Neural cell (in vitro differentiated cells): ENCODE results near the gene ITGB1BP2. TPM values are rescaled to one million over a fixed set of nuclear protein-coding genes. Genes with fewer than 3 reads are reported as not detected.

Experiments used
- H2AFZ ChIP-seq: fragments of 200-600, 300-800 bp; sonication (generic), shearing (Covaris generic); 2 replicates; pipeline ENCODE4 v1.6.0; 2014; ENCODE audit warnings: low read depth, mild to moderate bottlenecking, antibody characterized with exemption, low read length, moderate library complexity
- H3F3A ChIP-seq: fragments of 200-600 bp; shearing (Covaris generic); 2 replicates; pipeline ENCODE4 v1.6.1; 2016; ENCODE audit warnings: mild to moderate bottlenecking, moderate library complexity, mixed read lengths, antibody characterized with exemption, low read length; ENCODE audit not compliant: insufficient read depth, poor library complexity, severe bottlenecking
- H3K27ac ChIP-seq: fragments of 200-600, 300-800 bp; sonication (generic), shearing (Covaris generic); 2 replicates; pipeline ENCODE4 v1.5.1; 2014; ENCODE audit warnings: mild to moderate bottlenecking, low read length, moderate library complexity
- H3K27me3 ChIP-seq: fragments of 300-800, 200-600 bp; sonication (generic), shearing (Covaris generic); 2 replicates; pipeline ENCODE4 v1.6.0; 2014; ENCODE audit warnings: mild to moderate bottlenecking, low read depth, low read length, moderate library complexity; ENCODE audit not compliant: insufficient read depth
- H3K36me3 ChIP-seq: fragments of 300-800, 200-600 bp; sonication (generic), shearing (Covaris generic); 2 replicates; pipeline ENCODE4 v1.5.1; 2014; ENCODE audit warnings: mild to moderate bottlenecking, antibody characterized with exemption, low read length, moderate library complexity; ENCODE audit not compliant: insufficient read depth
- H3K4me2 ChIP-seq: fragments of 300-800, 200-600 bp; sonication (generic), shearing (Covaris generic); 2 replicates; pipeline ENCODE4 v1.6.0; 2014; ENCODE audit warnings: mild to moderate bottlenecking, low read length
- H3K4me3 ChIP-seq: fragments of 300-800, 200-600 bp; sonication (generic), shearing (Covaris generic); 2 replicates; pipeline ENCODE4 v1.5.1; 2014; ENCODE audit warnings: mild to moderate bottlenecking, low read length, moderate library complexity
- H3K79me2 ChIP-seq: fragments of 200-600 bp; shearing (Covaris generic); replicated peaks from 2 replicates; pipeline ENCODE4 v1.6.0; 2014; ENCODE audit warnings: mild to moderate bottlenecking, low read length, moderate library complexity; ENCODE audit not compliant: insufficient read depth
- H3K9ac ChIP-seq: fragments of 300-800, 200-600 bp; sonication (generic), shearing (Covaris generic); 2 replicates; pipeline ENCODE4 v1.6.1; 2016; ENCODE audit warnings: mild to moderate bottlenecking, low read length, mixed read lengths
- H3K9me2 ChIP-seq: fragments of 200-600 bp; shearing (Covaris generic); 2 replicates; pipeline ENCODE4 v1.6.1; 2016; ENCODE audit warnings: mild to moderate bottlenecking, low read length, mixed read lengths; ENCODE audit not compliant: insufficient read depth
- H3K9me3 ChIP-seq: fragments of 200-600, 300-800 bp; sonication (generic), shearing (Covaris generic); 2 replicates; pipeline ENCODE4 v1.6.1; 2016; ENCODE audit warnings: mild to moderate bottlenecking, mixed run types, low read length, moderate library complexity, mixed read lengths
- H4K20me1 ChIP-seq: fragments of 200-600 bp; shearing (Covaris generic); 2 replicates; pipeline ENCODE4 v1.6.1; 2016; ENCODE audit warnings: mild to moderate bottlenecking, mixed run types; ENCODE audit not compliant: insufficient read depth
- EP300 ChIP-seq: fragments of 450-650 bp; conservative IDR thresholded peaks from 2 replicates; pipeline ENCODE4 v1.6.1; 2014; ENCODE audit warnings: antibody characterized with exemption, mild to moderate bottlenecking, moderate library complexity; ENCODE audit not compliant: poor library complexity, severe bottlenecking
- EZH2 ChIP-seq: fragments of 200-600, 300-800 bp; shearing (Covaris generic), sonication (generic); IDR thresholded peaks from 2 replicates; pipeline ENCODE4 v1.6.1; 2014; ENCODE audit warnings: antibody characterized with exemption, low read length, borderline replicate concordance, mild to moderate bottlenecking; ENCODE audit not compliant: insufficient read depth, poor library complexity, severe bottlenecking
- MXI1 ChIP-seq: fragments of 450-650 bp; conservative IDR thresholded peaks from 2 replicates; pipeline ENCODE4 v1.6.1; 2014; ENCODE audit warnings: antibody characterized with exemption, mild to moderate bottlenecking; ENCODE audit not compliant: poor library complexity, severe bottlenecking
- POLR2AphosphoS5 ChIP-seq: IDR thresholded peaks from 2 replicates; pipeline ENCODE4 v1.6.1; 2012
- RAD21 ChIP-seq: fragments of 450-650 bp; conservative IDR thresholded peaks from 2 replicates; pipeline ENCODE4 v1.6.1; 2014; ENCODE audit warnings: antibody characterized with exemption, mild to moderate bottlenecking, moderate library complexity
- SMC3 ChIP-seq: fragments of 450-650 bp; conservative IDR thresholded peaks from 2 replicates; pipeline ENCODE4 v1.6.1; 2014; ENCODE audit warnings: antibody characterized with exemption, mild to moderate bottlenecking, moderate library complexity; ENCODE audit not compliant: poor library complexity
- TAF1 ChIP-seq: IDR thresholded peaks from 2 replicates; pipeline ENCODE4 v1.6.1; 2012; ENCODE audit warnings: low read depth
- polyA plus RNA-seq: library from polyadenylated mRNA; depleted of rRNA; stranded (reverse); fragments of >200 nt; gene quantifications from 2 replicates; pipeline ENCODE4 v1.2.3, GENCODE V29; 2014
- TF ChIP-seq, protein P1 (sequence below): IDR thresholded peaks from 2 replicates; pipeline ENCODE4 v1.6.1; 2012; ENCODE audit warnings: borderline replicate concordance
- TF ChIP-seq, protein P2 (sequence below): fragments of 450-650 bp; IDR thresholded peaks from 2 replicates; pipeline ENCODE4 v1.5.1; 2014; ENCODE audit warnings: antibody characterized with exemption, mild to moderate bottlenecking, moderate library complexity; ENCODE audit not compliant: poor library complexity, severe bottlenecking

The ITGB1BP2 gene
- polyA plus RNA-seq, 1 donor from 2014 or later = 2.8 TPM

DNA sequence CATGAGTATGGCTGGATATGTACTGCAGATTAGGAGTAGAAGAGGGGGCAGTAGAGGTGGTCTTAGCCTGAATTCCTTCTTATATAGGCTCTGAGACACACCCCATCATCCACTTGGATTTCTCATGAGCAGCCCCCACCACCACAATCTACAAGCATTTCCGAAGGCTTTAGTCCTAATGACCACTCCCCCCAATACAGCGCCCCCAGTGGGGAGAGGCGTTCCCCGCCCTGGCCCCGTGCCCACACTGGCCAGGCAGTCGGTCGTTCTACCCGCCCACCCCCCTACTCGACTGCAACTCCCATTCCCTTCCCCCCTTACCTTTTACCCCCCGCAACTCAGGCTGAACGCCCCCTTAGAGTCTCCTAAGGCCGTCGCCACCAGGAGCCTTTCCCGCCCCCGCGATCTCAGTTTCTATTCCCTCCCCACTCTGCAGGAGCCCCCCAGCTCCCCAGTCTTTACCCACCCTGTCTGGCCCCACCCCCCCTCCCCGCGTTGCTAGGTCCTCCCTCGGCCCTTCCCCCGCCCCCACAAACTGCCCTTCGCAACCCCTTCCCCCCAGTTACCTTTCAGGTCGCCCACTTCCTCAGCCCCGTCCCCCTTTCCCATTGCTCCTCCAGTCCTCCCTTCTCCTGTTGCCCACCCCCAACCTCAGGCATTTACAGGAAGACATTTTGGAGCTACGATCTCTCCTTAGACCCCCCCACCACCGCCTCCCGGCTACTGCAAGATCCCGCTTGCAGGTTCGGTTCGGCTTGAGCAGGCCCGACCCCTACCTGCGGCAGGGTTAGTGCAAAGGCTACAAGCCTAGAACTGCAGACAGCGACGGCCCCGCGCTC is 48.1 kb upstream of the ITGB1BP2 start:
- Histone ChIP-seq H3K9me3 (no peaks in the 10 kb centered on the region), H3K4me3 (peak overlapping the region; percentile 74), H3F3A (no peaks in the 10 kb centered on the region), H4K20me1 (no peaks in the 10 kb centered on the region), H3K27ac (peak overlapping the region; percentile 93), H3K4me2 (peak overlapping the region; percentile 25), H3K9ac (peak overlapping the region; percentile 88), H2AFZ (peak overlapping the region; percentile 40), H3K27me3 (no peaks in the 10 kb centered on the region), H3K79me2 (peaks cover 10% of the 10 kb centered on the region), H3K36me3 (no peaks in the 10 kb centered on the region), H3K9me2 (no peaks in the 10 kb centered on the region)
- TF ChIP-seq, protein P1, sequence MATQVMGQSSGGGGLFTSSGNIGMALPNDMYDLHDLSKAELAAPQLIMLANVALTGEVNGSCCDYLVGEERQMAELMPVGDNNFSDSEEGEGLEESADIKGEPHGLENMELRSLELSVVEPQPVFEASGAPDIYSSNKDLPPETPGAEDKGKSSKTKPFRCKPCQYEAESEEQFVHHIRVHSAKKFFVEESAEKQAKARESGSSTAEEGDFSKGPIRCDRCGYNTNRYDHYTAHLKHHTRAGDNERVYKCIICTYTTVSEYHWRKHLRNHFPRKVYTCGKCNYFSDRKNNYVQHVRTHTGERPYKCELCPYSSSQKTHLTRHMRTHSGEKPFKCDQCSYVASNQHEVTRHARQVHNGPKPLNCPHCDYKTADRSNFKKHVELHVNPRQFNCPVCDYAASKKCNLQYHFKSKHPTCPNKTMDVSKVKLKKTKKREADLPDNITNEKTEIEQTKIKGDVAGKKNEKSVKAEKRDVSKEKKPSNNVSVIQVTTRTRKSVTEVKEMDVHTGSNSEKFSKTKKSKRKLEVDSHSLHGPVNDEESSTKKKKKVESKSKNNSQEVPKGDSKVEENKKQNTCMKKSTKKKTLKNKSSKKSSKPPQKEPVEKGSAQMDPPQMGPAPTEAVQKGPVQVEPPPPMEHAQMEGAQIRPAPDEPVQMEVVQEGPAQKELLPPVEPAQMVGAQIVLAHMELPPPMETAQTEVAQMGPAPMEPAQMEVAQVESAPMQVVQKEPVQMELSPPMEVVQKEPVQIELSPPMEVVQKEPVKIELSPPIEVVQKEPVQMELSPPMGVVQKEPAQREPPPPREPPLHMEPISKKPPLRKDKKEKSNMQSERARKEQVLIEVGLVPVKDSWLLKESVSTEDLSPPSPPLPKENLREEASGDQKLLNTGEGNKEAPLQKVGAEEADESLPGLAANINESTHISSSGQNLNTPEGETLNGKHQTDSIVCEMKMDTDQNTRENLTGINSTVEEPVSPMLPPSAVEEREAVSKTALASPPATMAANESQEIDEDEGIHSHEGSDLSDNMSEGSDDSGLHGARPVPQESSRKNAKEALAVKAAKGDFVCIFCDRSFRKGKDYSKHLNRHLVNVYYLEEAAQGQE = no peak
- TF ChIP-seq RAD21 (no peak), EP300 (no peak), EZH2 (no peak), TAF1 (no peak), MXI1 (no peak), POLR2AphosphoS5 (no peak), SMC3 (no peak)
- TF ChIP-seq, protein P2, sequence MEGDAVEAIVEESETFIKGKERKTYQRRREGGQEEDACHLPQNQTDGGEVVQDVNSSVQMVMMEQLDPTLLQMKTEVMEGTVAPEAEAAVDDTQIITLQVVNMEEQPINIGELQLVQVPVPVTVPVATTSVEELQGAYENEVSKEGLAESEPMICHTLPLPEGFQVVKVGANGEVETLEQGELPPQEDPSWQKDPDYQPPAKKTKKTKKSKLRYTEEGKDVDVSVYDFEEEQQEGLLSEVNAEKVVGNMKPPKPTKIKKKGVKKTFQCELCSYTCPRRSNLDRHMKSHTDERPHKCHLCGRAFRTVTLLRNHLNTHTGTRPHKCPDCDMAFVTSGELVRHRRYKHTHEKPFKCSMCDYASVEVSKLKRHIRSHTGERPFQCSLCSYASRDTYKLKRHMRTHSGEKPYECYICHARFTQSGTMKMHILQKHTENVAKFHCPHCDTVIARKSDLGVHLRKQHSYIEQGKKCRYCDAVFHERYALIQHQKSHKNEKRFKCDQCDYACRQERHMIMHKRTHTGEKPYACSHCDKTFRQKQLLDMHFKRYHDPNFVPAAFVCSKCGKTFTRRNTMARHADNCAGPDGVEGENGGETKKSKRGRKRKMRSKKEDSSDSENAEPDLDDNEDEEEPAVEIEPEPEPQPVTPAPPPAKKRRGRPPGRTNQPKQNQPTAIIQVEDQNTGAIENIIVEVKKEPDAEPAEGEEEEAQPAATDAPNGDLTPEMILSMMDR = no peak

DNA sequence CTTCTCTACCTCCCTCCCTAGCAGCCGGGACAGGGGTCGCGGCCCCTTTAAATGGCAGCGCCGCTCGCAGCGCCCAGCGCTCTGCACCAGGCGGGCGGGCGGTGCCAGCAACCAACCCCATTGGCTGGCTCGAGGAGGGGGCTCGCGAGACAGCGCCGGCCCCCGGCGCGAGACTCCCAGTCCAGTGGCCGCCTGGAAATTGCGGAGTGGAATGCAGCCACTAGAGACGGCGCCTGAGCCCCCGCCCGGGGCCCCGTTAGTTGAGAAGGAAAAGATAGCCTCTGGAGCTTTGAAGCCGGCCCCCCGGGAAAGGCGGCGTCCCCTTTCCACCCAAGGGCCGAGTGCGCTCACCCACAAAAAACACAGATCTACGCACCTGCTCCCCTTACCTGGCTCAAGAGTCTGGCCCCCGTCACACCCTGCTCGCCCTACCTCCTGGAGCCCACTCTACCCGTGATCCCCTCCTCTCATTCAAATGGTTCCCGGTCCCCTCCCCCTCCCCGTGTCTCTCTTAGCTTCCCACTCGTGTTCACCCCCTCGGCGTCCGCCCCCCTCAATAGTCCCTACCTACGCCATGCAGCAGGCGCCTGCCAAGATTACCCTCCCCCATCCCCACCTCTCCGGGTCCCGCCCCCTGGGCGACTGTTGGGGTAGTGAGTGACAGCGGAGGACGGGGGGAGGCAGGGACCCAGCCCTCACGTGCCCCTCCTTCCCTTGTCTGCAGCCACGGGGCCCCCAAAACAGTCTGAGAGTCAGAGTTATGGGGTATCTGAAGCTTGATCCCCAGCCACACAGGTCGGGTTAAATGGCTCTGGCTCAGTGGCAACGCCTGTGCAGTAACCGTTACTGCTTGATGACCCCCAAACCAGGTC is 47.2 kb upstream of the ITGB1BP2 start, which contains the start of gene ZMYM3:
Gene ZMYM3, minus strand, starts transcription at position 49 of the 872 bp plus-strand sequence. CDS start 885 bp downstream, outside the sequence.
- peak within 1 kb of the TSS; percentile 40 for H2AFZ ChIP-seq
- H3K4me3 ChIP-seq = peak within 1 kb of the TSS; percentile 74
- H3K79me2 ChIP-seq = peaks cover 10% of the 10 kb centered on the region
- no peaks in the 10 kb centered on the region for H3K9me2 ChIP-seq
- TF ChIP-seq, protein P1 = no peak
- TF ChIP-seq POLR2AphosphoS5 (peak; percentile 62), SMC3 (peak; percentile 42), MXI1 (peak; percentile 22), RAD21 (peak; percentile 28)
- H3K4me2 ChIP-seq = peak within 1 kb of the TSS; percentile 25
- peak within 1 kb of the TSS; percentile 88 for H3K9ac ChIP-seq
- no peaks in the 10 kb centered on the region for H3K9me3 ChIP-seq
- H3K36me3 ChIP-seq = no peaks in the 10 kb centered on the region
- no peaks in the 10 kb centered on the region for H3F3A ChIP-seq
- H3K27me3 ChIP-seq = no peaks in the 10 kb centered on the region
- peak within 1 kb of the TSS; percentile 93 for H3K27ac ChIP-seq
- no peaks in the 10 kb centered on the region for H4K20me1 ChIP-seq
